Activated CD4-positive, alpha-beta T cell treated with anti-CD3 and anti-CD28 coated beads, Interleukin-2, amount 50 U/mL, for 1 hour (primary cell): ENCODE results near the gene NEK6.

Experiments
- DNase-seq: peaks from one replicate; pipeline ENCODE4 v3.0.0-alpha.2; 2020

Gene NEK6

GRCh38 chr9:124257844-124258606, at the start of gene NEK6:
Gene NEK6 (plus strand): TSS chr9:124257949. CDS start chr9:124301965, 44,016 bp downstream.
- peak; percentile 18 for DNase-seq

GRCh38 chr9:124208571-124208970, 49.2 kb upstream of the NEK6 start:
- DNase-seq, result no peak

GRCh38 chr9:124209279-124209678, 48.5 kb upstream of the NEK6 start:
- no peak for DNase-seq

GRCh38 chr9:124209774-124210173, 48.0 kb upstream of the NEK6 start:
- no peak for DNase-seq

- DNase-seq, result no peak
Observed at GRCh38 chr9:124210697-124211096, 47.1 kb upstream of the NEK6 start.

- DNase-seq, result no peak
Observed at GRCh38 chr9:124212381-124213050, 45.2 kb upstream of the NEK6 start.

- DNase-seq, result no peak
Observed at GRCh38 chr9:124213396-124213795, 44.4 kb upstream of the NEK6 start.

GRCh38 chr9:124214116-124214515, 43.6 kb upstream of the NEK6 start:
- no peak for DNase-seq

GRCh38 chr9:124214596-124215367, 43.0 kb upstream of the NEK6 start:
- DNase-seq, result no peak

- DNase-seq, result no peak
Observed at GRCh38 chr9:124215368-124215910, 42.3 kb upstream of the NEK6 start.

- no peak for DNase-seq
Observed at GRCh38 chr9:124215956-124216355, 41.8 kb upstream of the NEK6 start.

GRCh38 chr9:124216474-124217176, 41.1 kb upstream of the NEK6 start:
- DNase-seq, result no peak

GRCh38 chr9:124217836-124218437, 39.8 kb upstream of the NEK6 start:
- no peak for DNase-seq

- DNase-seq, result no peak
Observed at GRCh38 chr9:124218438-124218982, 39.2 kb upstream of the NEK6 start.

GRCh38 chr9:124218987-124219461, 38.7 kb upstream of the NEK6 start:
- no peak for DNase-seq

GRCh38 chr9:124220946-124221451, 36.8 kb upstream of the NEK6 start:
- no peak for DNase-seq

- DNase-seq, result no peak
Observed at GRCh38 chr9:124221676-124222075, 36.1 kb upstream of the NEK6 start.

- no peak for DNase-seq
Observed at GRCh38 chr9:124222109-124222508, 35.6 kb upstream of the NEK6 start.

GRCh38 chr9:124222918-124223720, 34.6 kb upstream of the NEK6 start:
- no peak for DNase-seq

- no peak for DNase-seq
Observed at GRCh38 chr9:124225945-124226344, 31.8 kb upstream of the NEK6 start.

GRCh38 chr9:124228516-124228915, 29.2 kb upstream of the NEK6 start:
- no peak for DNase-seq
